ENCODE data around the gene SPARC.

DNA sequence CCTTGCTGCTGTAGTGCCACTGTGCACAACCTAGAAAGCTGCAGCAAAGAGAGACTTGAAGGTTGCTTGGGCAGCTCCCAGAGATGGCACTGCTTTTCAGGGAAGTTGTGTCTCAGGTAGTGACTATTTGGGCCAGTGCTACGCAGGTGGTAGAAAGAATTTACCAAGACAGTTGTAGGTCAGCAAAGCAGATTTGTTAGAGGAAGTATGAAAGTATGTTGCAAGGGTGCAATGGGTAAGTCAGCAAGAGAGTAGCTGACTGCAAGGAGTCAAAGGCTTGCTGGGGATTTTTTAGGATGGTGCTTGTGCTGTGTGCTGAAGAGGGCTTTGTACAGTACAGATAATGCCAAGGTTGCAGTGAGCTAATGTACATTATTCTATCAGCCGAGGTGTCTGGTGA is 33.5 kb upstream of the SPARC start:
- TF ChIP-seq POLR2A (IDR thresholded peaks at IDR 0.05) = no peak
- TF ChIP-seq, protein P1, sequence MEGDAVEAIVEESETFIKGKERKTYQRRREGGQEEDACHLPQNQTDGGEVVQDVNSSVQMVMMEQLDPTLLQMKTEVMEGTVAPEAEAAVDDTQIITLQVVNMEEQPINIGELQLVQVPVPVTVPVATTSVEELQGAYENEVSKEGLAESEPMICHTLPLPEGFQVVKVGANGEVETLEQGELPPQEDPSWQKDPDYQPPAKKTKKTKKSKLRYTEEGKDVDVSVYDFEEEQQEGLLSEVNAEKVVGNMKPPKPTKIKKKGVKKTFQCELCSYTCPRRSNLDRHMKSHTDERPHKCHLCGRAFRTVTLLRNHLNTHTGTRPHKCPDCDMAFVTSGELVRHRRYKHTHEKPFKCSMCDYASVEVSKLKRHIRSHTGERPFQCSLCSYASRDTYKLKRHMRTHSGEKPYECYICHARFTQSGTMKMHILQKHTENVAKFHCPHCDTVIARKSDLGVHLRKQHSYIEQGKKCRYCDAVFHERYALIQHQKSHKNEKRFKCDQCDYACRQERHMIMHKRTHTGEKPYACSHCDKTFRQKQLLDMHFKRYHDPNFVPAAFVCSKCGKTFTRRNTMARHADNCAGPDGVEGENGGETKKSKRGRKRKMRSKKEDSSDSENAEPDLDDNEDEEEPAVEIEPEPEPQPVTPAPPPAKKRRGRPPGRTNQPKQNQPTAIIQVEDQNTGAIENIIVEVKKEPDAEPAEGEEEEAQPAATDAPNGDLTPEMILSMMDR (IDR thresholded peaks at IDR 0.05) = no peak

Data from body of pancreas (tissue), 4 donors.